GM19351 (cell line): ENCODE results near the gene LRIT2.

ENCODE experiments used
- ATAC-seq: cut with Tn5 transposase; IDR thresholded peaks from one replicate; pipeline ENCODE4 v1.9.1; 2021; ENCODE audit warnings: mild to moderate bottlenecking, moderate library complexity; ENCODE audit not compliant: unreplicated experiment

Gene LRIT2

GRCh38 chr10:84225427-84226173, at the start of gene LRIT2:
Gene LRIT2 (minus strand): TSS chr10:84225544. CDS start chr10:84225520, 24 bp downstream.
- ATAC-seq = no peak

- no peak for ATAC-seq
These were observed 45.4 kb upstream of the LRIT2 start for GRCh38 chr10:84270708-84271107.

- no peak for ATAC-seq
These were observed 44.4 kb upstream of the LRIT2 start for GRCh38 chr10:84269773-84270172.

GRCh38 chr10:84269162-84269561, 43.8 kb upstream of the LRIT2 start:
- ATAC-seq = no peak

GRCh38 chr10:84267503-84268126, 42.3 kb upstream of the LRIT2 start:
- ATAC-seq = peak; percentile 72

- ATAC-seq = no peak
These were observed 40.1 kb upstream of the LRIT2 start for GRCh38 chr10:84265418-84265817.

- ATAC-seq = peak; percentile 93
These were observed 39.3 kb upstream of the LRIT2 start for GRCh38 chr10:84264611-84265141.

GRCh38 chr10:84263716-84264115, 38.4 kb upstream of the LRIT2 start:
- ATAC-seq = no peak

GRCh38 chr10:84262190-84262956, 37.0 kb upstream of the LRIT2 start:
- ATAC-seq = no peak

GRCh38 chr10:84261236-84261915, 36.0 kb upstream of the LRIT2 start:
- no peak for ATAC-seq

GRCh38 chr10:84258034-84258695, 32.8 kb upstream of the LRIT2 start:
- ATAC-seq = no peak

- ATAC-seq = no peak
These were observed 32.1 kb upstream of the LRIT2 start for GRCh38 chr10:84257343-84258020.

- ATAC-seq = peak; percentile 68
These were observed 31.4 kb upstream of the LRIT2 start for GRCh38 chr10:84256510-84257342.

GRCh38 chr10:84254552-84255478, 29.5 kb upstream of the LRIT2 start:
- no peak for ATAC-seq

- no peak for ATAC-seq
These were observed 23.4 kb upstream of the LRIT2 start for GRCh38 chr10:84248794-84249193.

GRCh38 chr10:84247496-84247895, 22.2 kb upstream of the LRIT2 start:
- no peak for ATAC-seq

- no peak for ATAC-seq
These were observed 19.4 kb upstream of the LRIT2 start, which contains the start of gene RGR for GRCh38 chr10:84244651-84245270. Gene RGR (plus strand): TSS chr10:84245053. CDS start chr10:84245091, 38 bp downstream.
